GM15510 (cell line): Measurements from ENCODE around the gene ARF3.

ENCODE experiments used
- POLR2A ChIP-seq: IDR thresholded peaks from 3 replicates; pipeline ENCODE4 v1.6.1; 2011; ENCODE audit warnings: borderline replicate concordance; ENCODE audit not compliant: insufficient read length; ENCODE audit errors: extremely low read depth

The ARF3 gene

GRCh38 chr12:48977290-48978281 lies 20.3 kb upstream of the ARF3 start:
- no peak for TF ChIP-seq POLR2A

GRCh38 chr12:48973941-48974673 lies 16.8 kb upstream of the ARF3 start:
- no peak for TF ChIP-seq POLR2A

DNA sequence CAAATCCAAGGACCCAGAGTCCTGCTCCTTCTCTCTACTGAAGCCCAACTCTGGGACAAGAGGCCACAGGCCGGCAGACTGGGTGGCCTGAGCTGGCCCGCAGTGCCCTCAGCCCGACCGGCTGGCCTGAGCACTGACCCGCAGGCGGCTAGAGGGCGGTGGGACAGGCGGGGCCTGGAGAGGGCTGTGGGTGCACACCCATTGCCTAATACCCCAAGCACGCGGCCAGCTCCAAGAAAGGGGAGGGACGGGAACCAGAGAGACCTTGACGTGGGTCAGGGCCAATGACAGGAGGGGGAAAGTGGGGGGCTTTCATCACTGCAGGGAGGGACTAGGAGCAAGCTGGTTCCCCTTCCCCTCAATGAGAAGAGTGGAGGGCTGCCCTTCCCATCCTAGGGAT lies 16.2 kb upstream of the ARF3 start:
- no peak for TF ChIP-seq POLR2A

- TF ChIP-seq POLR2A, result no peak
Observed at GRCh38 chr12:48972952-48973483, 15.7 kb upstream of the ARF3 start.

DNA sequence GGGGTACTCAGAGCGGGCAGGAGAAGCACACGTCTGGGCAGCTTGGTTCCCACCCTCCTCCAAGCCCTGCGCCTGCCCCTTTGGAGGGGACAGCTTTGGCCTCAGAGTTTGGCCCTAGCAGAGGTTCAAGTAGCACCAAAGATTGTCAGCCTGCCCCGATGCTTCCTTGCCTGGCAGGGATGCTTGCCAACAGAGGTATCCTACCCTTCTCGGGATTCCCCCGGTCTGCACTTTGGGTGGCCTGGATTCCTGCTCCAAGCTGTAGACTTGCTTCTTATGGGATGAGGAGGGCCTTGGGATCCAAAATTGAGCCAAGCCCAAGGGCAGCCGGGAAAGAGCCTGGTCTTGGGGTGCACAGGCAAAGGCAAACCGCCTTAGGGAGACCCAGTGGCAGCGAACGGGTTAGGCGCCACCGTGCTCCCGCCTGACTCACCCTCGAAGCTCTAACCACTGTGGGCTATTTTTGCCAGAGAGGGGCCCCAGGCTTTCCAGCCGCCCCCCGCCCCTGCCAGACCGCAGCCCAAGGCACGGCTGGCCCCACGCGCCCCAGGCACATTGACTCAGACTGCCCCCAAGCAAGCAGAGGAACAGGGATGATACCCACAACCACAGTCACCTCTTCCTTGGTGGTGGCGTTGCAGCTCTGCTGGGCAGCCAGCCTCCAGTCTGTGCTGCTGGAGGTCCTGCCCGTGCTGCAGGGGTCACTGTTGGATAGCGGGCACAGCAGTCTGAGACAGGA lies 15.1 kb upstream of the ARF3 start:
- no peak for TF ChIP-seq POLR2A

GRCh38 chr12:48970702-48971334 lies 13.5 kb upstream of the ARF3 start:
- no peak for TF ChIP-seq POLR2A

DNA sequence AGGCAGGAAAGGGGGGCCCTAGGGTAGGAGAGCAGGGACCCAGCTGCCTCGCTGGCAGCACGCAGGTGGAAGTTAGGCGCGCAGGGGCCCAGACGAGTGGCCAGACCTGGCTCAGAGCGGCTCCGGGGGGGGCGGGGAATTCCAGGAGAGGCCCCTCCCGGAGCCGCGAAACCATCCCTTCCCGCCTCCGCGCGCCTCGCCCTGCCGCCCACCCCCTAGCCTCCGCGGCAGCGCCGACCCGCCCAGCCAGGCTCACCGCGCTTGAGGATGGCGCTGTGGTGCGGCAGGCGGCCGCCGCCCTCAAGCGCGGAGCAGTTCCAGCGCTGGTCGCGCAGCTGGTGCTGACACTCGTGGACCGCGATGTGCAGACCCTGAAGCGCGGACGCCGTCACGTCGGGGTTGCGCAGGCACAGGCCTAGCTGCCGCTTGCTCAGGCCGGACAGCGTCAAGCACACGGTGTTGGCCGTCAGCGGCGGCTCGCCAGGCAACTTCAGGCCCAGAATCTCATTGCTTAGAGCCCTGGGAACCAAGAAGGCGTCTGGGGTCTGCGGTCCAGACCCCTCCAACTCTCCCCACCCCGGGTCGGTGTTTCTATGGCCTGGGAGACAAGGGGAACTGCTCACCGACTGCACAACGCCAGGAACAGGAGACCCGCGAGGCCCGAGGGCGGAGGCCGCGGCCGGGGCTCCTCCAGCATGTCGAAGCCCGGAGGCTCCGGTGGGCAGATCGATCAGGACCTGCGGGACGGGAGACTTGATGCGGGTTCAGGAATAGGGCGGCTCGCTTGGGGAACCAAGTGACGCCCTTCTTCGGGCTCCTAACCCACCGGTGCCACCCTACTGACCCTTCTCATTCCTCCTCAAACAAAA lies 12.8 kb upstream of the ARF3 start:
- no peak for TF ChIP-seq POLR2A

GRCh38 chr12:48969160-48969771 lies 12.0 kb upstream of the ARF3 start:
- no peak for TF ChIP-seq POLR2A

DNA sequence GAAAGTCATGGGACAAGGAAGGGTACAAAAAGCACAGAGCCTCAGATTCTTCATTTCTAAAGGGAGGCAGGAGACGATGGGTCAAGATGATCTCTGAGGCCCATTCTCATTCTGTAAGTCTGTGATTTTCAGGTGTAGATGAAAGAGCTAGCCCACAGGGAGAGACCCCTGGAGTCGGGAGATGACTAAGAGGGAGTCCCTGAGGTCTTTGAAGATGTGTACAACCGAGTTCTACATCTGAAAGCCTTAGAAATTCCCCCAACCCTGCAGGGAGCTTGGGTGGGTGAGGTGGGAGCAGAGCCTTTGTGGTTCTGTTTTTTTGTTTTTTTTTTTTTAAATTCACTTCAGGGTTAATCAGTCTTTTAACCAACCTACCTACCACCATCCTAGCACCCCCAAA lies 11.2 kb upstream of the ARF3 start:
- no peak for TF ChIP-seq POLR2A

DNA sequence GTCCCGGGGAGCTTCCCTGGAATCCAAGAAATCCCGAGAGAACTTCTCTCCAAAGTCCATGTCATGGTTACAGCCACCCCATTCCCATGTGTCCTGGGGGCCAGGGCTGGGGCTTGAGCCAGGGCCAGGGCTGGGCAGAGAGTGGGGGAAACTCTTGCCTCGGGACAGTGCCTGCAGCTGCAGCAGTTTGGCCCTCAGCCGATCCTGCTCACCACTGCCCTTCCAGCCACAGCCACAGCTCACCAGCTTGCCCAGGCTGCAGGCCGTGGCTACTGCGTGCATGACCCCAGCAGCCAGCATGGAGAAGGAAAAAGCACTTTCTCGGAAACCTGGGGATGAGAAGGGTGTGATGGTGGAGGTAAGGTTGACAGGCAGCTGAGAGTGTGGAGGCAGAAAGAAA lies 10.7 kb upstream of the ARF3 start:
- TF ChIP-seq POLR2A, result no peak

- no peak for TF ChIP-seq POLR2A
Observed at GRCh38 chr12:48966177-48966895, 9.0 kb upstream of the ARF3 start.

DNA sequence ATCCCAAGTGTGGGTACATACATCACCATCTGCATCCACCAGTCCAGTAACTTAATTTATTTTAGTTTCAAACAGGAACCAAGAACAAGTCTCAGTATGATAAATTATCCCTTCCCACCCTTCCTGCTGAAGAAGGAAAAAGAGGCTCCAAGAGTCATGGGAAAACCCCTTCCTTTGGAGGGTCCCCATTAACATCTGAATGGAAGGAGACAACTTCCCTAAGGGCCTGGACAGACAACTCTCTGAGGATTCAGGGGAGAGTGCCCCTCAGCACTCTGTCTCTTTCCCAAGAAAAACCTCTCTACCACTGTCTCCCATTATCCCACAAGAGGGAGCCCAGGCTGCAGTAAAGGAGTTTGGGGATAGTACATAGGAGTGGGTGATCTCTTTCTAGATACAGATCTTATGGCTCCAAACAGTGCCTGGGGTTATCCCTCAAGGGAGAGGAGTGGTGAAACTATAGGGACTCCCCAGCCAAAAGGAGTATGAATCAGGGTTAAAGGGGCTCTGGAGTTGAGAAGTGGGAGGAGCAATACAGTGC lies 8.1 kb upstream of the ARF3 start:
- TF ChIP-seq POLR2A, result no peak
